Psoas muscle (tissue), 8 donors: ENCODE data around the gene ZPBP2. TPM values are rescaled to one million over a fixed set of nuclear protein-coding genes. Genes with fewer than 3 reads are reported as not detected.

ENCODE experiments used
- ATAC-seq, 4 donors: fragments of 200-7000 bp; cut with Tn5 transposase; one replicate each; pipeline ENCODE4 v1.9.1; 2020; ENCODE audit warnings: moderate library complexity in 3 of 4, mild to moderate bottlenecking in 2 of 4
- DNase-seq, 2 donors: peaks; one replicate each; pipeline ENCODE4 v3.0.0-alpha.2; 2020
- H3K27ac ChIP-seq: fragments of 200-600 bp; one replicate; pipeline ENCODE4 v1.8.0; 2022
- H3K27me3 ChIP-seq, 3 donors: fragments of 200-600 bp in 1 of 3; one replicate each; pipeline versions ENCODE4 v1.6.1 to v1.8.0; 2013 to 2022; ENCODE audit warnings: low read length in 2 of 3, mild to moderate bottlenecking in 2 of 3, moderate library complexity in 1 of 3; ENCODE audit not compliant: insufficient read depth in 3 of 3
- H3K36me3 ChIP-seq, 2 donors: fragments of 200-600 bp in 1 of 2; one replicate each; pipeline versions ENCODE4 v1.6.1 to v1.8.0; 2013 to 2022; ENCODE audit warnings: low read depth in 1 of 2, mild to moderate bottlenecking in 1 of 2, moderate library complexity in 1 of 2; ENCODE audit not compliant: insufficient read depth in 1 of 2
- H3K4me1 ChIP-seq: fragments of 200-600 bp; one replicate; pipeline ENCODE4 v1.8.0; 2022
- H3K4me3 ChIP-seq: fragments of 200-600 bp; one replicate; pipeline ENCODE4 v1.8.0; 2022; ENCODE audit warnings: mild to moderate bottlenecking
- H3K9me3 ChIP-seq: fragments of 200-600 bp; one replicate; pipeline ENCODE4 v1.8.0; 2022
- WGBS, 3 donors: extraction: QIAGEN DNeasy Blood & Tissue Kit; methylation state at CpG; one replicate each; pipeline versions ENCODE4 v1.1.6 to v1.1.7; 2013; 5-methylcytosine and 5-hydroxymethylcytosine counted together
- intact Hi-C, 2 donors: fragments of 100-400 bp; cut with DNase I; formaldehyde crosslinking; loops; one replicate each; pipeline versions ENCODE4 v1.11.0 to v1.14.2; 2022
- polyA plus RNA-seq, 3 donors: library from polyadenylated mRNA; stranded (reverse); fragments of 200-250 nt; gene quantifications; one replicate each; pipeline ENCODE4 v1.2.3, GENCODE V29; 2013
- total RNA-seq, 4 donors: library from RNA; stranded (reverse); fragmentation: NEBNext Ultra II Directional in 2 of 4; extraction: Animal tissue kit (Norgen Biotek cat#: 25700) in 2 of 4; gene quantifications; one replicate each; pipeline versions ENCODE4 v1.2.1 to v1.2.4, GENCODE V29; 2021 to 2023
- TF ChIP-seq, protein P1 (sequence below): fragments of 200-600 bp; IDR thresholded peaks from one replicate; pipeline ENCODE4 v1.8.0; 2022; ENCODE audit warnings: antibody characterized with exemption
- donor health status: healthy with polysubstance abuse.
- donor health status: DM: no; HTN: no; CAD: no; lungs with moderate emphysema.
- donor health status: Bipolar disorder and iron deficiency.
- donor health status: healthy.
- donor health status: DM: yes; HTN: yes; CAD: no.
- donor health status: DM: no; HTN: no; CAD: no.
- donor health status: DM: no; HTN: no; CAD: no.
- donor health status: DM: yes; HTN: yes; CAD: no.

ZPBP2 gene
- total and polyA plus RNA-seq, 7 donors, result not detected

DNA sequence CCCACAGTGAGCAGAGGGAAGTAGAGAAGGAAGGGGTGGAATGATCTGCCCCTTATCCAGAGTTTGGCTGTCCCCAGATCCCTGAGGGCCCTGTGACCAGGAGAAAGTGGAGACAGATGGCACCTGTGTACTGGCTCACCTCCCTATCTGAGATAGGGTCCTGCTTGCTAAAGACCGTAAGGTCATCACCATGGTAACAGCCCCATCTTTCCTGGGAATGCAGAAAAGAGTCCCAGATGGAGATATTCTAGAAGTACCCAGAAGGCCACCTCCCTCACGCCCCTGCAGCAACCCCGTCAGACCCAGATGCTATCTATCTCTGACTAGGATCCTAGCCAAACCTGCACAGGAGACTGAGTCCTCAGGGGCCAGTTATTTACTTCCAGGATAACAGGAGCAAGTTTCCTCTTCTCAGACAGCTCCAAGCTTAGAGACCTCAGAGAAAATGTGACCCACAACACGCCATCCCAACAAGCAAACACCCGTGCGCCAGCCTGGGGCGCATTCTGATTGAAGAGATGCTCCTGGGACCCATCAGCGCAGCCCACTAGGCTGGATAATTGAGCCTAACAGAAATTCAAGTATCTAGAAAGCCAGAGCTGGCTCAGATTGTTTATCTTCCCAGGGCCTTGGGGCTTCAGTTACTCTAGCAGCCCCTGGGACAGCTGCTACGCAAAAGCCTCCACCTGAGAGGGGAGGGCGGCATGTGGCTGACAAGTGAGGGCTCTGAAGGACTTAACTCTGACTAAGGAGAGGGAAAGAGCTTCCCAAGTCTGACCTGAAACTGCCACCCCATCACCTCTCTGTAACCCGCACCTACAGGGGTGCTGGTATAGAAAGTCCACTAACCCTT lies 57.5 kb downstream of the ZPBP2 start:
- H3K36me3 ChIP-seq, result peaks cover 0 to 37% of the 10 kb centered on the region in 2 donors
- H3K4me1 ChIP-seq, result peaks cover 42% of the 10 kb centered on the region
- DNase-seq (no peak), ATAC-seq (no peak)
- H3K27me3 ChIP-seq, result no peaks in the 10 kb centered on the region
- no peak overlapping the region for H3K4me3 ChIP-seq
- H3K9me3 ChIP-seq, result no peaks in the 10 kb centered on the region
- WGBS, 3 donors, result 83 to 86% (median 83%) methylated on average over 11 of the region's 11 CpGs
- TF ChIP-seq, protein P1, sequence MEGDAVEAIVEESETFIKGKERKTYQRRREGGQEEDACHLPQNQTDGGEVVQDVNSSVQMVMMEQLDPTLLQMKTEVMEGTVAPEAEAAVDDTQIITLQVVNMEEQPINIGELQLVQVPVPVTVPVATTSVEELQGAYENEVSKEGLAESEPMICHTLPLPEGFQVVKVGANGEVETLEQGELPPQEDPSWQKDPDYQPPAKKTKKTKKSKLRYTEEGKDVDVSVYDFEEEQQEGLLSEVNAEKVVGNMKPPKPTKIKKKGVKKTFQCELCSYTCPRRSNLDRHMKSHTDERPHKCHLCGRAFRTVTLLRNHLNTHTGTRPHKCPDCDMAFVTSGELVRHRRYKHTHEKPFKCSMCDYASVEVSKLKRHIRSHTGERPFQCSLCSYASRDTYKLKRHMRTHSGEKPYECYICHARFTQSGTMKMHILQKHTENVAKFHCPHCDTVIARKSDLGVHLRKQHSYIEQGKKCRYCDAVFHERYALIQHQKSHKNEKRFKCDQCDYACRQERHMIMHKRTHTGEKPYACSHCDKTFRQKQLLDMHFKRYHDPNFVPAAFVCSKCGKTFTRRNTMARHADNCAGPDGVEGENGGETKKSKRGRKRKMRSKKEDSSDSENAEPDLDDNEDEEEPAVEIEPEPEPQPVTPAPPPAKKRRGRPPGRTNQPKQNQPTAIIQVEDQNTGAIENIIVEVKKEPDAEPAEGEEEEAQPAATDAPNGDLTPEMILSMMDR, result no peak
- no peak overlapping the region for H3K27ac ChIP-seq
- intact Hi-C loops, result no loop called here

DNA sequence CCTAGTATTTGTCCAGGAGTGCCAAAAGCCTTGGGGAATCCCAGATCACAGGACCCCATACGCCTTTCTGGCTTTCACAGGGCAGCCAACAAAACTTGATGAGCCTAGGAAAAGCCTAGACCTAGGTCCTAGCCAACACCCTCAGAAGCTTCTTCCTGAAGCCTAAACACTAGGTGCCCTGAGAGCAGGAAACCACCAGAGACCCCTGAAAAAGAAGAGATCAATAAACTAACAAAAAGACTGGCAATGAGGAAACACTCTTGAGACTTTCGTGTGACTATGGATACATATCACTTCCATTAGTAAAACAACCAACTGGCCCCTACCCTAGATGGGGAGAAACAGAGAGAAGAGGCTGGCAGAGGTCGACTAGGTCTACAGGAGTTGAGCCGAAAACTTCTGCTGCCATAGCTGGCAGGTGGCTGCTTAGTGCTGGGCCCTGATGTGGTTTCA lies 58.2 kb downstream of the ZPBP2 start:
- Histone ChIP-seq H3K9me3 (no peaks in the 10 kb centered on the region), H3K36me3 (peaks cover 0 to 30% of the 10 kb centered on the region in 2 donors), H3K4me1 (peaks cover 42% of the 10 kb centered on the region), H3K27ac (no peak overlapping the region), H3K4me3 (peak overlapping the region; percentile 84), H3K27me3 (no peaks in the 10 kb centered on the region)
- WGBS, 3 donors, result 34 to 48% (median 40%) methylated on average over 4 of the region's 4 CpGs
- DNase-seq (no peak), ATAC-seq (no peak)
- intact Hi-C loops, result no loop called here
- TF ChIP-seq, protein P1, result no peak

DNA sequence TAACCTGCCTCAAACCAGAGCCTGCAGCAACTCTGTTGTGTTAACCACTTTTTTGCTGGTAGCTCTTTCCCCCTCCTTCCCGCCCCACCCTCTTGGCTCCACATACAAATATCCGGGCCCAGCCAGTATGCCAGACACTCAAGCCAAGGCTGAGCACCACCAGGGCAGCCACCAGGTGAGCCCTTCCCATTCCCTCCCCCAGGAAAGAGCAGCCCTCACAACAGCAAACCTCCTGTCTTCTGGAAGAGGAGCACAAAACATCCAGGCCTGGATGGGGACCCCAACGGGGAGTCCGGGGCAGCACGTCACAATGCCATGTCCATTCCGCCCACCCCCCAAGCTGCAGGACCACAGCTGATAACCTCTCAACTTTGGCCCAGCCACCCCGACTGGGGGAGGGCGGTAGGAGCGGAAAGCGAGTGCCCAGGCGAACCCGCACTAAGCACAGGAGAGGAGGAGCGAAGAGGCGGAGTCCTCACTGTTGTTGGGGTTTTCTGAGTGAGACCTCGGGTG lies 58.6 kb downstream of the ZPBP2 start:
- H3K4me3 ChIP-seq, result peak overlapping the region; percentile 84
- H3K36me3 ChIP-seq, result peaks cover 0 to 26% of the 10 kb centered on the region in 2 donors
- H3K9me3 ChIP-seq, result no peaks in the 10 kb centered on the region
- no peaks in the 10 kb centered on the region for H3K27me3 ChIP-seq
- intact Hi-C loops, result no loop called here
- H3K27ac ChIP-seq, result peak overlapping the region; percentile 90
- DNase-seq, result no peak
- TF ChIP-seq, protein P1, result no peak
- 2 to 4% (median 3%) methylated on average over 13 to 15 of the region's 15 CpGs for WGBS, 3 donors
- ATAC-seq, result peak in 3 of 4 donors; percentile 0 to 3 (median 1)
- H3K4me1 ChIP-seq, result peaks cover 42% of the 10 kb centered on the region

Other genes with a start within 250 kb of the ZPBP2 start
- gene PPP1R1B, start 241.2 kb upstream of the ZPBP2 start, total RNA-seq, result under 1 TPM in 3 of 4 donors, not detected in 1; 0.21 to 0.42 (median 0.23) TPM
- gene PPP1R1B, start 241.2 kb upstream of the ZPBP2 start, polyA plus RNA-seq, result 1 to 10 TPM in 1 of 3 donors, under 1 TPM in 2; 0.10 to 1.6 (median 0.35) TPM
- gene STARD3, start 231.1 kb upstream of the ZPBP2 start, total RNA-seq, result 10 to 100 TPM; 22.5 to 32.6 (median 26.1) TPM
- gene STARD3, start 231.1 kb upstream of the ZPBP2 start, polyA plus RNA-seq, result 10 to 100 TPM; 33.0 to 62.8 (median 47.9) TPM
- 1,000 to 10,000 TPM; 3,389 to 5,818 (median 3,842) TPM for gene TCAP, start 202.9 kb upstream of the ZPBP2 start, total RNA-seq
- 1,000 to 10,000 TPM; 2,116 to 7,047 (median 2,671) TPM for gene TCAP, start 202.9 kb upstream of the ZPBP2 start, polyA plus RNA-seq
- 10 to 100 TPM in 2 of 4 donors, 1 to 10 TPM in 2; 5.9 to 15.3 (median 11.8) TPM for gene PNMT, start 199.7 kb upstream of the ZPBP2 start, total RNA-seq
- 10 to 100 TPM in 1 of 3 donors, 1 to 10 TPM in 2; 6.0 to 13.0 (median 6.8) TPM for gene PNMT, start 199.7 kb upstream of the ZPBP2 start, polyA plus RNA-seq
- gene PGAP3, start 180.1 kb upstream of the ZPBP2 start, total RNA-seq, result 1 to 10 TPM; 4.5 to 7.9 (median 6.7) TPM
- 1 to 10 TPM; 1.4 to 4.2 (median 3.3) TPM for gene PGAP3, start 180.1 kb upstream of the ZPBP2 start, polyA plus RNA-seq
- 10 to 100 TPM; 20.4 to 24.9 (median 21.1) TPM for gene ERBB2, start 168.1 kb upstream of the ZPBP2 start, total RNA-seq
- 10 to 100 TPM in 1 of 3 donors, 1 to 10 TPM in 2; 4.0 to 11.1 (median 9.2) TPM for gene ERBB2, start 168.1 kb upstream of the ZPBP2 start, polyA plus RNA-seq
- gene MIEN1, start 137.7 kb upstream of the ZPBP2 start, total RNA-seq, result 10 to 100 TPM; 28.2 to 44.3 (median 36.2) TPM
- gene MIEN1, start 137.7 kb upstream of the ZPBP2 start, polyA plus RNA-seq, result 10 to 100 TPM; 42.6 to 83.9 (median 63.5) TPM
- gene GRB7, start 130.3 kb upstream of the ZPBP2 start, total RNA-seq, result not detected
- gene GRB7, start 130.3 kb upstream of the ZPBP2 start, polyA plus RNA-seq, result under 1 TPM in 2 of 3 donors, not detected in 1; 0.06 to 0.69 TPM
- gene IKZF3, start 3.9 kb upstream of the ZPBP2 start, total RNA-seq, result under 1 TPM; 0.12 to 0.82 (median 0.57) TPM
- gene IKZF3, start 3.9 kb upstream of the ZPBP2 start, polyA plus RNA-seq, result under 1 TPM; 0.01 to 0.14 (median 0.03) TPM
- 1 to 10 TPM in 1 of 4 donors, under 1 TPM in 3; 0.54 to 3.6 (median 0.93) TPM for gene GSDMB, start 50.4 kb downstream of the ZPBP2 start, total RNA-seq
- 1 to 10 TPM in 1 of 3 donors, under 1 TPM in 2; 0.77 to 1.1 (median 1.00) TPM for gene GSDMB, start 50.4 kb downstream of the ZPBP2 start, polyA plus RNA-seq
- 10 to 100 TPM; 16.9 to 25.1 (median 22.0) TPM for gene ORMDL3, start 59.4 kb downstream of the ZPBP2 start, total RNA-seq
- gene ORMDL3, start 59.4 kb downstream of the ZPBP2 start, polyA plus RNA-seq, result 10 to 100 TPM; 18.7 to 66.9 (median 23.6) TPM
- gene LRRC3C, start 59.5 kb downstream of the ZPBP2 start, total RNA-seq, result not detected
- under 1 TPM in 1 of 3 donors, not detected in 2; 0.04 TPM for gene LRRC3C, start 59.5 kb downstream of the ZPBP2 start, polyA plus RNA-seq
- gene GSDMA, start 94.8 kb downstream of the ZPBP2 start, total RNA-seq, result under 1 TPM in 2 of 4 donors, not detected in 2; 0.24 to 0.32 TPM
- under 1 TPM in 2 of 3 donors, not detected in 1; 0.03 to 0.06 TPM for gene GSDMA, start 94.8 kb downstream of the ZPBP2 start, polyA plus RNA-seq
- gene PSMD3, start 112.6 kb downstream of the ZPBP2 start, total RNA-seq, result 100 to 1,000 TPM; 137 to 253 (median 220) TPM
- gene PSMD3, start 112.6 kb downstream of the ZPBP2 start, polyA plus RNA-seq, result 100 to 1,000 TPM; 168 to 392 (median 234) TPM
- 10 to 100 TPM in 2 of 4 donors, under 1 TPM in 2; 0.30 to 39.8 (median 19.4) TPM for gene CSF3, start 147.2 kb downstream of the ZPBP2 start, total RNA-seq
- 10 to 100 TPM in 1 of 3 donors, 1 to 10 TPM in 2; 3.4 to 46.2 (median 3.9) TPM for gene CSF3, start 147.2 kb downstream of the ZPBP2 start, polyA plus RNA-seq
- 100 to 1,000 TPM in 2 of 4 donors, 10 to 100 TPM in 2; 56.3 to 120 (median 87.9) TPM for gene MED24, start 186.2 kb downstream of the ZPBP2 start, total RNA-seq
- 100 to 1,000 TPM in 1 of 3 donors, 10 to 100 TPM in 2; 51.1 to 115 (median 55.9) TPM for gene MED24, start 186.2 kb downstream of the ZPBP2 start, polyA plus RNA-seq
- 10 to 100 TPM; 39.5 to 55.1 (median 42.9) TPM for gene THRA, start 194.8 kb downstream of the ZPBP2 start, total RNA-seq
- gene THRA, start 194.8 kb downstream of the ZPBP2 start, polyA plus RNA-seq, result 10 to 100 TPM in 2 of 3 donors, 1 to 10 TPM in 1; 9.5 to 60.0 (median 29.0) TPM
- 10 to 100 TPM; 29.4 to 88.7 (median 51.0) TPM for gene NR1D1, start 232.4 kb downstream of the ZPBP2 start, total RNA-seq
- 10 to 100 TPM; 21.4 to 41.6 (median 24.4) TPM for gene NR1D1, start 232.4 kb downstream of the ZPBP2 start, polyA plus RNA-seq